ENCODE measurements around the gene EVC2. TPM values are rescaled to one million over a fixed set of nuclear protein-coding genes. Genes with fewer than 3 reads are reported as not detected.

Gene EVC2
- total and polyA plus RNA-seq, 9 of the 15 experiments (the other 6 are each of a cell fraction or from before 2014, with no cell fraction given), result 0.03 to 0.55 (median 0.38) TPM; not detected in 1

- TF ChIP-seq KLF10 (CRISPR knock-in tag; IDR thresholded peaks at IDR 0.05) (no peak), ARNT (IDR thresholded peaks at IDR 0.05) (no peak), ZNF316 (IDR thresholded peaks at IDR 0.05) (no peak), ZNF592 (IDR thresholded peaks at IDR 0.05) (no peak), GTF2B (IDR thresholded peaks at IDR 0.05; ENCODE audit: extremely low read depth, insufficient read length) (no peak), HDAC2 (IDR thresholded peaks at IDR 0.05) (no peak)
- TF ChIP-seq, protein P1, sequence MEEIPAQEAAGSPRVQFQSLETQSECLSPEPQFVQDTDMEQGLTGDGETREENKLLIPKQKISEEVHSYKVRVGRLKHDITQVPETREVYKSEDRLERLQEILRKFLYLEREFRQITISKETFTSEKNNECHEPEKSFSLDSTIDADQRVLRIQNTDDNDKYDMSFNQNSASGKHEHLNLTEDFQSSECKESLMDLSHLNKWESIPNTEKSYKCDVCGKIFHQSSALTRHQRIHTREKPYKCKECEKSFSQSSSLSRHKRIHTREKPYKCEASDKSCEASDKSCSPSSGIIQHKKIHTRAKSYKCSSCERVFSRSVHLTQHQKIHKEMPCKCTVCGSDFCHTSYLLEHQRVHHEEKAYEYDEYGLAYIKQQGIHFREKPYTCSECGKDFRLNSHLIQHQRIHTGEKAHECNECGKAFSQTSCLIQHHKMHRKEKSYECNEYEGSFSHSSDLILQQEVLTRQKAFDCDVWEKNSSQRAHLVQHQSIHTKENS (CRISPR knock-in tag; IDR thresholded peaks at IDR 0.05), result no peak
- TF ChIP-seq, protein P2, sequence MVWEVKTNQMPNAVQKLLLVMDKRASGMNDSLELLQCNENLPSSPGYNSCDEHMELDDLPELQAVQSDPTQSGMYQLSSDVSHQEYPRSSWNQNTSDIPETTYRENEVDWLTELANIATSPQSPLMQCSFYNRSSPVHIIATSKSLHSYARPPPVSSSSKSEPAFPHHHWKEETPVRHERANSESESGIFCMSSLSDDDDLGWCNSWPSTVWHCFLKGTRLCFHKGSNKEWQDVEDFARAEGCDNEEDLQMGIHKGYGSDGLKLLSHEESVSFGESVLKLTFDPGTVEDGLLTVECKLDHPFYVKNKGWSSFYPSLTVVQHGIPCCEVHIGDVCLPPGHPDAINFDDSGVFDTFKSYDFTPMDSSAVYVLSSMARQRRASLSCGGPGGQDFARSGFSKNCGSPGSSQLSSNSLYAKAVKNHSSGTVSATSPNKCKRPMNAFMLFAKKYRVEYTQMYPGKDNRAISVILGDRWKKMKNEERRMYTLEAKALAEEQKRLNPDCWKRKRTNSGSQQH (CRISPR knock-in tag; IDR thresholded peaks at IDR 0.05), result no peak
- TF ChIP-seq, protein P3, sequence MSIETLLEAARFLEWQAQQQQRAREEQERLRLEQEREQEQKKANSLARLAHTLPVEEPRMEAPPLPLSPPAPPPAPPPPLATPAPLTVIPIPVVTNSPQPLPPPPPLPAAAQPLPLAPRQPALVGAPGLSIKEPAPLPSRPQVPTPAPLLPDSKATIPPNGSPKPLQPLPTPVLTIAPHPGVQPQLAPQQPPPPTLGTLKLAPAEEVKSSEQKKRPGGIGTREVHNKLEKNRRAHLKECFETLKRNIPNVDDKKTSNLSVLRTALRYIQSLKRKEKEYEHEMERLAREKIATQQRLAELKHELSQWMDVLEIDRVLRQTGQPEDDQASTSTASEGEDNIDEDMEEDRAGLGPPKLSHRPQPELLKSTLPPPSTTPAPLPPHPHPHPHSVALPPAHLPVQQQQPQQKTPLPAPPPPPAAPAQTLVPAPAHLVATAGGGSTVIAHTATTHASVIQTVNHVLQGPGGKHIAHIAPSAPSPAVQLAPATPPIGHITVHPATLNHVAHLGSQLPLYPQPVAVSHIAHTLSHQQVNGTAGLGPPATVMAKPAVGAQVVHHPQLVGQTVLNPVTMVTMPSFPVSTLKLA (conservative IDR thresholded peaks at IDR 0.05), result no peak
Measured at GRCh38 chr4:5631352-5632065, 76.8 kb downstream of the EVC2 start (continued).
